A549 (cell line): Measurements from ENCODE around the gene RAB10. TPM values are rescaled to one million over a fixed set of nuclear protein-coding genes. Genes with fewer than 3 reads are reported as not detected.

Experiments used
- ATAC-seq, 2 experiments: fragments of 200-7000 bp in 1 of 2; fragments of >200 bp in 1 of 2; cut with Nextera tagmentation in 1 of 2; cut with Tn5 transposase in 1 of 2; 3 replicates each; pipeline versions ENCODE4 v1.8.0 to v1.9.1; 2018 to 2020; ENCODE audit warnings: mild to moderate bottlenecking in 1 of 2, moderate library complexity in 1 of 2
- CTCF ChIA-PET: fragments of 300-600 bp; sonication (Branson Sonifier 250); formaldehyde crosslinking; extraction: SDS; loops from one replicate; lab custom pipeline; 2021; ENCODE audit warnings: antibody characterized with exemption, inconsistent platforms; lab: Yijun Ruan, JAX
- POLR2A ChIA-PET: fragments of 350-600 bp; formaldehyde crosslinking; extraction: SDS; loops from one replicate; lab custom pipeline; 2021; ENCODE audit warnings: antibody characterized with exemption, inconsistent platforms; lab: Yijun Ruan, JAX
- DNase-seq, 2 experiments: peaks; one replicate each; pipeline versions ENCODE4 v3.0.0 to v3.0.0-alpha.2; 2011 to 2016; ENCODE audit warnings: low read depth in 1 of 2, low spot score in 1 of 2
- FAIRE-seq: peaks from 2 replicates; lab custom pipeline; 2011; peaks lifted over from hg19 to GRCh38; lab: Jason Lieb, UNC
- H3K27ac ChIP-seq, 2 experiments: fragments of >200 bp; sonication (Bioruptor Twin); formaldehyde crosslinking; 3 replicates each; pipeline ENCODE4 v1.5.1; 2016 to 2017
- H3K4me1 ChIP-seq: fragments of >200 bp; sonication (Bioruptor Twin); formaldehyde crosslinking; 3 replicates; pipeline ENCODE4 v1.6.1; 2016
- H3K4me2 ChIP-seq: fragments of >200 bp; sonication (Bioruptor Twin); formaldehyde crosslinking; 3 replicates; pipeline ENCODE4 v1.6.1; 2016
- H3K4me3 ChIP-seq: fragments of >200 bp; sonication (Bioruptor Twin); formaldehyde crosslinking; 3 replicates; pipeline ENCODE4 v1.5.1; 2016
- H3K9me3 ChIP-seq: fragments of >200 bp; sonication (Bioruptor Twin); formaldehyde crosslinking; 3 replicates; pipeline ENCODE4 v1.6.1; 2016
- ATOH8 ChIP-seq: fragments of 250-450 bp; sonication (Bioruptor Pico); IDR thresholded peaks from 2 replicates; pipeline ENCODE4 v1.5.0; 2020; ENCODE audit warnings: low read depth, mild to moderate bottlenecking, moderate library complexity
- BCL3 ChIP-seq: fragments of >200 bp; sonication (Bioruptor Twin); formaldehyde crosslinking; IDR thresholded peaks from 3 replicates; pipeline ENCODE4 v1.6.1; 2016
- CBX2 ChIP-seq: fragments of 200-600 bp; sonication (generic); IDR thresholded peaks from 2 replicates; pipeline ENCODE4 v1.6.1; 2016; ENCODE audit warnings: low read depth, mild to moderate bottlenecking, borderline replicate concordance
- CBX8 ChIP-seq: fragments of 200-600 bp; sonication (generic); IDR thresholded peaks from 2 replicates; pipeline ENCODE4 v1.6.1; 2016
- CEBPB ChIP-seq, 2 experiments: fragments of >200 bp in 1 of 2; sonication (Bioruptor Twin) in 1 of 2; formaldehyde crosslinking in 1 of 2; IDR thresholded peaks; 2 replicates each; pipeline ENCODE4 v1.6.1; 2012 to 2016
- CHD2 ChIP-seq: fragments of 150-350 bp; IDR thresholded peaks from 2 replicates; pipeline ENCODE4 v1.6.1; 2014; ENCODE audit warnings: low read length; ENCODE audit not compliant: partially characterized antibody
- CTCF ChIP-seq: fragments of >200 bp; sonication (Bioruptor Twin); formaldehyde crosslinking; IDR thresholded peaks from 3 replicates; pipeline ENCODE4 v1.5.1; 2016
- E2F6 ChIP-seq: IDR thresholded peaks from 2 replicates; pipeline ENCODE4 v1.6.1; 2012; ENCODE audit warnings: low read depth, borderline replicate concordance
- EP300 ChIP-seq, 2 experiments: fragments of >200 bp; sonication (Bioruptor Twin); formaldehyde crosslinking; IDR thresholded peaks; 2 replicates in 1 of 2; 3 replicates in 1 of 2; pipeline ENCODE4 v1.6.1; 2016 to 2017
- FOSL2 ChIP-seq, 2 experiments: fragments of 450-650 bp in 1 of 2; fragments of >200 bp in 1 of 2; sonication (Bioruptor Twin) in 1 of 2; formaldehyde crosslinking; IDR thresholded peaks; 2 replicates each; pipeline versions ENCODE4 v1.5.0 to v1.6.1; 2016 to 2020; ENCODE audit warnings: mild to moderate bottlenecking in 1 of 2, moderate library complexity in 1 of 2
- HDAC2 ChIP-seq: fragments of 200-600 bp; sonication (generic); IDR thresholded peaks from 2 replicates; pipeline ENCODE4 v1.6.1; 2016
- HEYL ChIP-seq: fragments of 250-450 bp; sonication (Bioruptor Pico); IDR thresholded peaks from 2 replicates; pipeline ENCODE4 v1.8.0; 2021; ENCODE audit warnings: mild to moderate bottlenecking, moderate library complexity
- HOXA7 ChIP-seq: fragments of 250-450 bp; sonication (Bioruptor Pico); IDR thresholded peaks from 2 replicates; pipeline ENCODE4 v1.5.0; 2020; ENCODE audit warnings: mild to moderate bottlenecking, moderate library complexity
- HOXB13 ChIP-seq: fragments of 250-450 bp; sonication (Bioruptor Pico); IDR thresholded peaks from 2 replicates; pipeline ENCODE4 v1.5.0; 2020; ENCODE audit warnings: low read depth, mild to moderate bottlenecking, moderate library complexity
- HOXB5 ChIP-seq: fragments of 250-450 bp; sonication (Bioruptor Pico); IDR thresholded peaks from 2 replicates; pipeline ENCODE4 v1.5.0; 2020; ENCODE audit warnings: mild to moderate bottlenecking, moderate library complexity
- JUN ChIP-seq, 2 experiments: fragments of >200 bp; sonication (Bioruptor Twin); formaldehyde crosslinking; IDR thresholded peaks; 2 replicates in 1 of 2; 3 replicates in 1 of 2; pipeline ENCODE4 v1.6.1; 2016 to 2017
- JUNB ChIP-seq: fragments of >200 bp; sonication (Bioruptor Twin); formaldehyde crosslinking; IDR thresholded peaks from 2 replicates; pipeline ENCODE4 v1.6.1; 2016
- KDM1A ChIP-seq: fragments of 200-600 bp; sonication (generic); IDR thresholded peaks from 2 replicates; pipeline ENCODE4 v1.6.1; 2016; ENCODE audit warnings: low read depth, mild to moderate bottlenecking
- MAX ChIP-seq: IDR thresholded peaks from 2 replicates; pipeline ENCODE4 v1.6.1; 2012
- MYC ChIP-seq: IDR thresholded peaks from 2 replicates; pipeline ENCODE4 v1.6.1; 2012; ENCODE audit warnings: mild to moderate bottlenecking, inconsistent platforms, low read length, improper control_type of control experiment, borderline replicate concordance
- NFE2L2 ChIP-seq: fragments of 150-350 bp; conservative IDR thresholded peaks from 2 replicates; pipeline ENCODE4 v1.6.1; 2014; ENCODE audit warnings: low read length
- NPAS2 ChIP-seq: fragments of 250-450 bp; sonication (Bioruptor Pico); IDR thresholded peaks from 2 replicates; pipeline ENCODE4 v1.8.0; 2022; ENCODE audit warnings: mild to moderate bottlenecking, moderate library complexity, borderline replicate concordance
- NR3C1 ChIP-seq: fragments of >200 bp; sonication (Bioruptor Twin); formaldehyde crosslinking; IDR thresholded peaks from 3 replicates; pipeline ENCODE4 v1.6.1; 2017
- PHF8 ChIP-seq: fragments of 200-600 bp; sonication (generic); IDR thresholded peaks from 2 replicates; pipeline ENCODE4 v1.6.1; 2016; ENCODE audit warnings: low read depth, mild to moderate bottlenecking, antibody characterized with exemption, moderate library complexity, borderline replicate concordance
- POLR2A ChIP-seq: IDR thresholded peaks from 2 replicates; pipeline ENCODE4 v1.6.1; 2012; ENCODE audit warnings: mild to moderate bottlenecking, low read length
- RAD21 ChIP-seq, 2 experiments: fragments of >200 bp in 1 of 2; sonication (Bioruptor Twin) in 1 of 2; formaldehyde crosslinking in 1 of 2; IDR thresholded peaks in 1 of 2; conservative IDR thresholded peaks in 1 of 2; 2 replicates in 1 of 2; 3 replicates in 1 of 2; pipeline ENCODE4 v1.6.1; 2012 to 2018; ENCODE audit warnings: inconsistent platforms in 1 of 2
- REST ChIP-seq: fragments of 200-600 bp; sonication (generic); IDR thresholded peaks from 2 replicates; pipeline ENCODE4 v1.6.1; 2016; ENCODE audit warnings: antibody characterized with exemption, mild to moderate bottlenecking, moderate library complexity
- SREBF2 ChIP-seq: fragments of 450-650 bp; IDR thresholded peaks from 2 replicates; pipeline ENCODE4 v1.6.1; 2014; ENCODE audit warnings: mild to moderate bottlenecking, moderate library complexity
- TP53 ChIP-seq: fragments of 250-450 bp; sonication (Bioruptor Pico); IDR thresholded peaks from 2 replicates; pipeline ENCODE4 v1.5.0; 2021; ENCODE audit warnings: mild to moderate bottlenecking, moderate library complexity
- USF2 ChIP-seq: fragments of 450-650 bp; IDR thresholded peaks from 2 replicates; pipeline ENCODE4 v1.6.1; 2014; ENCODE audit warnings: antibody characterized with exemption
- ZSCAN20 ChIP-seq: fragments of 250-450 bp; sonication (Bioruptor Pico); IDR thresholded peaks from 2 replicates; pipeline ENCODE4 v1.8.0; 2022; ENCODE audit warnings: mild to moderate bottlenecking, moderate library complexity
- WGBS: methylation state at CpG from one replicate; pipeline ENCODE4 v1.1.6; 2017; ENCODE audit errors: missing lambda C conversion rate; 5-methylcytosine and 5-hydroxymethylcytosine counted together
- polyA plus RNA-seq, 4 experiments: library from polyadenylated mRNA; depleted of rRNA in 3 of 4; stranded (reverse); fragments of >200 nt; fragmentation: RNase III in 1 of 4; extraction: RNeasy Plus Mini Kit Qiagen cat#74134 plus additional on column Dnase treatment in 1 of 4; gene quantifications; 2 replicates in 3 of 4; 3 replicates in 1 of 4; pipeline ENCODE4 v1.2.3, GENCODE V29; 2011 to 2017

The RAB10 gene
- polyA plus RNA-seq, 2 of the 4 experiments (the other 2 are of a cell fraction) = 272 to 692 TPM

- CTCF ChIA-PET = interaction anchor here (0.5 to 5.4 kb wide), 63 partner anchors 10 to 395 kb away, joined by 3 to 77 read pairs (median 3); partner anchors contain the start of genes ASXL2, GAREM2, HADHA and HADHB
- no peak for FAIRE-seq
- ATAC-seq = peak; percentile 77 to 85
- TF ChIP-seq HOXA7 (CRISPR knock-in tag) (no peak), MAX (peak; percentile 96), HEYL (CRISPR knock-in tag) (no peak), JUNB (no peak), HDAC2 (no peak), CTCF (peak; percentile 95), REST (no peak), ZSCAN20 (CRISPR knock-in tag) (no peak), NPAS2 (CRISPR knock-in tag) (no peak), CHD2 (no peak), RAD21 (conservative IDR thresholded peaks at IDR 0.05 in 1 of 2, IDR thresholded peaks at IDR 0.05 in 1 of 2) (peak; percentile 47 to 62; a peak in 3 of 5 replicates), CBX2 (no peak), NR3C1 (no peak), E2F6 (peak; percentile 93), MYC (peak; percentile 75; the same call in 1 of the 2 replicates), CBX8 (no peak), NFE2L2 (no peak), PHF8 (peak; percentile 25; the same call in 1 of the 2 replicates), JUN (IDR thresholded peaks at IDR 0.05) (no peak; a peak in 2 of 5 replicates), BCL3 (no peak; the same call in 2 of the 3 replicates), FOSL2 (IDR thresholded peaks at IDR 0.05) (no peak), FOSL2 (CRISPR knock-in tag; IDR thresholded peaks at IDR 0.05) (no peak), HOXB5 (CRISPR knock-in tag) (no peak), USF2 (no peak), HOXB13 (CRISPR knock-in tag) (0 out of 2 replicates have a peak, but pooled peaks have one; percentile 31), KDM1A (no peak), SREBF2 (no peak), TP53 (CRISPR knock-in tag) (no peak; the same call in 1 of the 2 replicates), POLR2A (peak; percentile 33), ATOH8 (CRISPR knock-in tag) (no peak), CEBPB (IDR thresholded peaks at IDR 0.05) (no peak), EP300 (IDR thresholded peaks at IDR 0.05) (no peak)
Observed at GRCh38 chr2:26184555-26185303, 150.8 kb downstream of the RAB10 start.

More at GRCh38 chr2:26184555-26185303, 150.8 kb downstream of the RAB10 start:
- DNase-seq = peak; percentile 86 to 94
- H3K27ac ChIP-seq = peak overlapping the region; percentile 84 to 93
- peak overlapping the region; percentile 88 for H3K4me2 ChIP-seq
- H3K4me3 ChIP-seq = peak overlapping the region; percentile 64
- H3K9me3 ChIP-seq = no peaks in the 10 kb centered on the region
- POLR2A ChIA-PET = interaction anchor here (0.5 to 1.0 kb wide), 6 partner anchors 9 to 788 kb away, joined by 3 to 9 read pairs (median 4); partner anchors contain the start of gene GAREM2
- 55% methylated on average over 27 of the region's 114 CpGs for WGBS
- peaks cover 7% of the 10 kb centered on the region; the same call in 2 of the 3 replicates for H3K4me1 ChIP-seq
